GM23248 (cell line): Measurements from ENCODE around the gene AGTRAP. TPM values are rescaled to one million over a fixed set of nuclear protein-coding genes. Genes with fewer than 3 reads are reported as not detected.

Experiments used
- DNase-seq: peaks from one replicate; pipeline ENCODE4 v3.0.0-alpha.2; 2015
- H2AFZ ChIP-seq: fragments of 200-600 bp; sonication (generic); 2 replicates; pipeline ENCODE4 v1.6.1; 2016; ENCODE audit warnings: antibody characterized with exemption
- H3F3A ChIP-seq: fragments of 200-600 bp; sonication (generic); 2 replicates; pipeline ENCODE4 v1.6.1; 2016; ENCODE audit warnings: mild to moderate bottlenecking, antibody characterized with exemption, mixed run types; ENCODE audit not compliant: insufficient read depth
- H3K27ac ChIP-seq: fragments of 200-600 bp; sonication (generic); 2 replicates; pipeline ENCODE4 v1.5.1; 2016; ENCODE audit warnings: mild to moderate bottlenecking
- H3K27me3 ChIP-seq: fragments of 200-600 bp; sonication (generic); replicated peaks from 2 replicates; pipeline ENCODE4 v1.6.1; 2016; ENCODE audit warnings: mild to moderate bottlenecking; ENCODE audit not compliant: insufficient read depth
- H3K36me3 ChIP-seq: fragments of 200-600 bp; sonication (generic); 2 replicates; pipeline ENCODE4 v1.6.1; 2016; ENCODE audit warnings: low read depth, mild to moderate bottlenecking
- H3K4me1 ChIP-seq: fragments of 200-600 bp; sonication (generic); 2 replicates; pipeline ENCODE4 v1.6.1; 2016; ENCODE audit warnings: mild to moderate bottlenecking; ENCODE audit not compliant: insufficient read depth
- H3K4me2 ChIP-seq: fragments of 200-600 bp; sonication (generic); one replicate; pipeline ENCODE4 v1.6.1; 2016; ENCODE audit warnings: mild to moderate bottlenecking; ENCODE audit not compliant: unreplicated experiment
- H3K4me3 ChIP-seq: fragments of 200-600 bp; sonication (generic); 2 replicates; pipeline ENCODE4 v1.5.1; 2016; ENCODE audit warnings: mild to moderate bottlenecking
- H3K79me2 ChIP-seq: fragments of 200-600 bp; sonication (generic); 2 replicates; pipeline ENCODE4 v1.6.1; 2016; ENCODE audit warnings: mild to moderate bottlenecking; ENCODE audit not compliant: insufficient read depth
- H3K9ac ChIP-seq: fragments of 200-600 bp; sonication (generic); 2 replicates; pipeline ENCODE4 v1.6.1; 2016; ENCODE audit warnings: mild to moderate bottlenecking
- H3K9me2 ChIP-seq: fragments of 200-600 bp; sonication (generic); 2 replicates; pipeline ENCODE4 v1.6.1; 2016; ENCODE audit warnings: mixed run types, mild to moderate bottlenecking, moderate library complexity; ENCODE audit not compliant: insufficient read depth
- H3K9me3 ChIP-seq: fragments of 200-600 bp; sonication (generic); one replicate; pipeline ENCODE4 v1.6.1; 2017; ENCODE audit warnings: low read depth
- H4K20me1 ChIP-seq: fragments of 200-600 bp; sonication (generic); 2 replicates; pipeline ENCODE4 v1.6.0; 2016; ENCODE audit not compliant: insufficient read depth
- EZH2 ChIP-seq: fragments of 200-600 bp; sonication (generic); IDR thresholded peaks from 2 replicates; pipeline ENCODE4 v1.6.1; 2018; ENCODE audit warnings: antibody characterized with exemption, mild to moderate bottlenecking; ENCODE audit not compliant: insufficient read depth, poor library complexity, severe bottlenecking
- EZH2phosphoT487 ChIP-seq: fragments of 200-600 bp; sonication (generic); IDR thresholded peaks from 2 replicates; pipeline ENCODE4 v1.6.1; 2018; ENCODE audit warnings: antibody characterized with exemption, moderate library complexity, mild to moderate bottlenecking, low read depth; ENCODE audit not compliant: insufficient read depth
- WGBS, 2 experiments: methylation state at CpG; one replicate each; pipeline ENCODE4 v1.1.6; 2015 to 2017; ENCODE audit warnings: low lambda C conversion rate in 2 of 2, low coverage in 1 of 2; ENCODE audit errors: missing lambda C conversion rate in 2 of 2; 5-methylcytosine and 5-hydroxymethylcytosine counted together
- in situ Hi-C: fragments of 300-500 bp; cut with MboI; formaldehyde crosslinking; loops from 2 replicates; pipeline ENCODE4 v1.15.0; 2020
- polyA plus RNA-seq: library from polyadenylated mRNA; unstranded; fragments of >200 nt; fragmentation: Nextera tagmentation; extraction: Ambion mirVana; gene quantifications from 2 replicates; pipeline ENCODE4 v1.2.1, GENCODE V29; 2016
- total RNA-seq: library from RNA; depleted of rRNA; stranded (reverse); fragments of >200 nt; shearing (Covaris generic); gene quantifications from 2 replicates; pipeline ENCODE4 v1.2.3, GENCODE V29; 2014

AGTRAP gene
- total and polyA plus RNA-seq, 2 experiments from 2014 or later, result 113 to 121 TPM

DNA sequence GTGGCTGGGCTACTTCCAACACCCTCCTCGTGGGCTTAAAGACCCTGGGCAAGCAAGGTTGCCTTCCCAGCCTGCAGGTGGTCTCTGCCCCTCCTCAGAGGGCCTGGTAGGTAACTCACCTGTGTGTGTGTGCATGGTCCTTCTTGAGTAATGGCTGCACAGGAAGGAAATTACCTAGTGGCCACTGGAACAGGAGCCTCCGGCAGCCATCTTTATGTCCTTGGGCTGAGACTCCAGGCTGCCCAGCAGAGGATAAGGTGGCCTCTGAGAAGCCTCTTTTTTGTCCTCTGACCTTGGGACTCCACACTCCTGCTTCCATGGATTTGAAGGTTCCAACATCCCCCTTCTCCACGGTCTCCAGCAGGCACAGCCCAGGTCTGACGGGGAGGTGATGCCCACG lies 24.4 kb upstream of the AGTRAP start:
- H3K4me3 ChIP-seq, result no peak overlapping the region
- no peak overlapping the region for H2AFZ ChIP-seq
- H3K4me1 ChIP-seq, result no peaks in the 10 kb centered on the region
- H3K9me2 ChIP-seq, result no peaks in the 10 kb centered on the region
- H3K27ac ChIP-seq, result no peak overlapping the region
- H3K9me3 ChIP-seq, result no peaks in the 10 kb centered on the region
- H4K20me1 ChIP-seq, result no peaks in the 10 kb centered on the region
- H3K27me3 ChIP-seq, result peaks cover 14% of the 10 kb centered on the region; the same call in 1 of the 2 replicates
- H3F3A ChIP-seq, result no peaks in the 10 kb centered on the region
- no peak overlapping the region for H3K9ac ChIP-seq
- no peaks in the 10 kb centered on the region for H3K79me2 ChIP-seq
- in situ Hi-C loops, result no loop called here
- no peak for DNase-seq
- WGBS, 2 experiments, result 77% methylated on average over 5 of the region's 5 CpGs
- no peaks in the 10 kb centered on the region for H3K36me3 ChIP-seq
- TF ChIP-seq EZH2, result no peak
- no peak for TF ChIP-seq EZH2phosphoT487
- no peak overlapping the region for H3K4me2 ChIP-seq

DNA sequence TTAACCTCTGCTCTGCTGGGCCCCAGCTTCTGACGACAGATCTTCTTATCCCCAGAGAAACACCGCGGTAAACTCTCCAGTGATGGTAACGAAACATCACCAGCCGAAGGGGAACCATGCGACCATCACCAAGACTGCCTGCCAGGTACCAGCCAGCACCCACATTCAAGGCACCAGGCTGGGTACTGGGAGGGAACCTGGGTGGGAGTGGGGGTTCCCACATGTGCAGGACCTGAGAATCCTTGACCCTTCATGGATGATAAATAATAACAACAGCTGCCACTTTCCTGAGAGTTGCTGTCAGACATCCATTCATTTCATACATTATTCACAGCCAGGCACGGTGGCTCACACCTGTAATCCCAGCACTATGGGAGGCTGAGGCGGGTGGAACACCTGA lies 23.7 kb upstream of the AGTRAP start:
- TF ChIP-seq EZH2phosphoT487 (no peak), EZH2 (no peak)
- Histone ChIP-seq H3F3A (no peaks in the 10 kb centered on the region), H3K27me3 (peaks cover 14% of the 10 kb centered on the region; the same call in 1 of the 2 replicates), H3K9me2 (no peaks in the 10 kb centered on the region), H3K79me2 (no peaks in the 10 kb centered on the region), H3K4me1 (no peaks in the 10 kb centered on the region), H3K4me2 (no peak overlapping the region), H3K4me3 (no peak overlapping the region), H3K9me3 (no peaks in the 10 kb centered on the region), H4K20me1 (no peaks in the 10 kb centered on the region), H3K27ac (no peak overlapping the region), H3K36me3 (no peaks in the 10 kb centered on the region), H2AFZ (no peak overlapping the region), H3K9ac (no peak overlapping the region)
- 69 to 71% methylated on average over 8 of the region's 8 CpGs for WGBS, 2 experiments
- in situ Hi-C loops, result no loop called here
- no peak for DNase-seq

DNA sequence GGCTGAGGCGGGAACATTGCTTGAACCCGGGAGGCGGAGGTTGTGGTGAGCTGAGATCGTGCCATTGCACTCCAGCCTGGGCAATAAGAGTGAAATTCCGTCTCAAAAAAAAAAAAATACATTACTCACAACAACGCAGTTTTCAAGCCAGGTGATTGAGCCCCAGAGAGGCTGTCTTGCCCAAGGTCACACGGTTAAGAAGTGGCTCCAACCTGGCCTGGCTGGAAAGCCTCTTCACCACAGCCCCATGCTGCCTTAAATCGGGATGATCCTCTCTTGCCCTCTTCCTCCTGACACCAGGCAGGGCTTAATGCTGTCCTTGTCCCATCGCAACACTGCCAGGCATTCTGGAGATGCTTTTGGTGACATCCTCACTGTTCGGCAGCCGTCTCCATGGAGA lies 22.8 kb upstream of the AGTRAP start:
- no peaks in the 10 kb centered on the region for H4K20me1 ChIP-seq
- no peak overlapping the region for H3K27ac ChIP-seq
- no peak overlapping the region for H3K9ac ChIP-seq
- 76 to 83% methylated on average over 11 of the region's 11 CpGs for WGBS, 2 experiments
- H3F3A ChIP-seq, result no peaks in the 10 kb centered on the region
- TF ChIP-seq EZH2phosphoT487 (no peak), EZH2 (no peak)
- DNase-seq, result no peak
- no peak overlapping the region for H3K4me3 ChIP-seq
- H2AFZ ChIP-seq, result no peak overlapping the region
- in situ Hi-C loops, result no loop called here
- H3K36me3 ChIP-seq, result no peaks in the 10 kb centered on the region
- no peak overlapping the region for H3K4me2 ChIP-seq
- H3K27me3 ChIP-seq, result peaks cover 14% of the 10 kb centered on the region; the same call in 1 of the 2 replicates
- H3K9me2 ChIP-seq, result no peaks in the 10 kb centered on the region
- H3K4me1 ChIP-seq, result no peaks in the 10 kb centered on the region
- no peaks in the 10 kb centered on the region for H3K9me3 ChIP-seq
- no peaks in the 10 kb centered on the region for H3K79me2 ChIP-seq

DNA sequence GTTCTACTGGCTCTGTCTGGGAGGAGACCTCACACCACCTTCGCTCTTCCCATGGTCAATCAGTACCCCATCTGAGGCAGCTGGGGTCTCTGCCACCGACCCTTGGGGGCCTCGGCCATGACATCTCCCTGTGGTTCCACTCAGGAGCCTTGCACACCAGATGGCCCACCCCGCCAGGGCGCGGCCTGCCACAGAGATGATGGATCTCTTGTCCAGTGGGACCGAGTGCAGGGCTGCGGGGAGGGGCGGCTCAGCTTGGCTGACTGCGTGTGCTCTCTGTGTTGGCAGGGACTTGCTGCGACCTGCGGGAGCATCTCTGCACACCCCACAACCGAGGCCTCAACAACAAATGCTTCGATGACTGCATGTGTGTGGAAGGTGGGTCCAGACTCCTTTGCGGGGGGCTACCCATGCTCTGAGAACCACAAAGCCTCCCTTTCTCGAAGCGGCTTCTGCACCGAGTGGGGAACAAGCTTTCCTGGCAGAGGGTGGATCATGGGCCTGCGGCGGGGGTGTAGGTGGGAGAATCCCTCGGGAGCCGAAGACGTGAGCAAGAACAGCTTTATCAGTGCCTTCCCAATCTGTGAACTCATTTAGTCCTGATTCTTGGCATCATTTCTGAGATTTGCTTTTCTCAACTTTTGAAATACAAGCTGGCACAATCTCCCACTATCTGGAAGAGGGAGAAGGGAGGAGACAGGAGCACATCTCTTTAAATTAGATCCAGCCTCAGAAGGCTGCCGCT lies 20.9 kb upstream of the AGTRAP start:
- Histone ChIP-seq H3K36me3 (no peaks in the 10 kb centered on the region), H4K20me1 (no peaks in the 10 kb centered on the region), H3K79me2 (no peaks in the 10 kb centered on the region), H3K9ac (no peak overlapping the region), H3K9me2 (no peaks in the 10 kb centered on the region), H3K9me3 (no peaks in the 10 kb centered on the region), H2AFZ (no peak overlapping the region), H3K4me2 (no peak overlapping the region), H3K27me3 (peaks cover 14% of the 10 kb centered on the region; the same call in 1 of the 2 replicates), H3K4me1 (no peaks in the 10 kb centered on the region), H3K27ac (no peak overlapping the region), H3K4me3 (no peak overlapping the region), H3F3A (no peaks in the 10 kb centered on the region)
- in situ Hi-C loops, result loop anchor here (5.0 kb wide), 1 partner anchor 58 kb away; no protein-coding TSS in a partner anchor
- no peak for TF ChIP-seq EZH2phosphoT487
- no peak for TF ChIP-seq EZH2
- no peak for DNase-seq
- 53 to 58% methylated on average over 24 of the region's 24 CpGs for WGBS, 2 experiments
